ENCODE results near the gene METTL15. TPM values are rescaled to one million over a fixed set of nuclear protein-coding genes. Genes with fewer than 3 reads are reported as not detected.

Gene METTL15
- total RNA-seq, 2 donors from 2014 or later = 5.2 to 8.2 TPM

GRCh38 chr11:28343304-28344233 lies 235.4 kb downstream of the METTL15 start:
- no peak overlapping the region for H3K27ac ChIP-seq
- intact Hi-C loops (cut with DNase I) = no loop called here
- DNase-seq = peak in 2 of 4 donors; percentile 6 to 14
- peaks cover 0 to 11% (median 0%) of the 10 kb centered on the region in 3 donors for H3K9me3 ChIP-seq
- no peaks in the 10 kb centered on the region for H3K36me3 ChIP-seq (replicated peaks in 1 of 2; ENCODE audit: insufficient read depth in 1 of 2, low read depth in 2 of 2)
- no peaks in the 10 kb centered on the region for H3K27me3 ChIP-seq
- TF ChIP-seq POLR2A (IDR thresholded peaks at IDR 0.05) (no peak), CTCF (IDR thresholded peaks at IDR 0.05) (no peak)
- no peak overlapping the region for H3K4me3 ChIP-seq
- no peak for ATAC-seq
- WGBS, 2 donors = 35 to 41% methylated on average over 5 of the region's 5 CpGs
- no peaks in the 10 kb centered on the region for H3K4me1 ChIP-seq

- Histone ChIP-seq H3K4me1 (no peaks in the 10 kb centered on the region), H3K4me3 (no peak overlapping the region), H3K36me3 (replicated peaks in 1 of 2; ENCODE audit: insufficient read depth in 1 of 2, low read depth in 2 of 2) (no peaks in the 10 kb centered on the region), H3K27me3 (no peaks in the 10 kb centered on the region), H3K9me3 (no peaks in the 10 kb centered on the region), H3K27ac (no peak overlapping the region)
- intact Hi-C loops (cut with DNase I) = no loop called here
- DNase-seq (no peak), ATAC-seq (no peak)
- TF ChIP-seq POLR2A (IDR thresholded peaks at IDR 0.05) (no peak), CTCF (IDR thresholded peaks at IDR 0.05) (no peak)
Observed at GRCh38 chr11:28346209-28346608, 238.0 kb downstream of the METTL15 start.

GRCh38 chr11:28346721-28347120 lies 238.5 kb downstream of the METTL15 start:
- H3K36me3 ChIP-seq (replicated peaks in 1 of 2; ENCODE audit: insufficient read depth in 1 of 2, low read depth in 2 of 2) = no peaks in the 10 kb centered on the region
- H3K4me1 ChIP-seq = no peaks in the 10 kb centered on the region
- intact Hi-C loops (cut with DNase I) = no loop called here
- no peaks in the 10 kb centered on the region for H3K27me3 ChIP-seq
- H3K27ac ChIP-seq = no peak overlapping the region
- ATAC-seq (no peak), DNase-seq (no peak)
- WGBS, 2 donors = 69 to 75% methylated on average over 1 of the region's 1 CpG
- H3K9me3 ChIP-seq = no peaks in the 10 kb centered on the region
- TF ChIP-seq POLR2A (IDR thresholded peaks at IDR 0.05) (no peak), CTCF (IDR thresholded peaks at IDR 0.05) (no peak)
- no peak overlapping the region for H3K4me3 ChIP-seq

GRCh38 chr11:28347371-28347770 lies 239.2 kb downstream of the METTL15 start:
- no peak for DNase-seq
- 76 to 78% methylated on average over 5 of the region's 5 CpGs for WGBS, 2 donors

More at GRCh38 chr11:28347371-28347770, 239.2 kb downstream of the METTL15 start:
- ATAC-seq = no peak
- TF ChIP-seq CTCF (IDR thresholded peaks at IDR 0.05) (no peak), POLR2A (IDR thresholded peaks at IDR 0.05) (no peak)
- H3K4me1 ChIP-seq = no peaks in the 10 kb centered on the region
- H3K27ac ChIP-seq = no peak overlapping the region
- H3K36me3 ChIP-seq (replicated peaks in 1 of 2; ENCODE audit: insufficient read depth in 1 of 2, low read depth in 2 of 2) = no peaks in the 10 kb centered on the region
- no peaks in the 10 kb centered on the region for H3K27me3 ChIP-seq
- H3K9me3 ChIP-seq = no peaks in the 10 kb centered on the region
- intact Hi-C loops (cut with DNase I) = no loop called here
- H3K4me3 ChIP-seq = no peak overlapping the region
